GM18505 (cell line): ENCODE data around the gene NFIX.

Experiments used
- ATAC-seq: cut with Tn5 transposase; IDR thresholded peaks from one replicate; pipeline ENCODE4 v1.9.1; 2021; ENCODE audit not compliant: unreplicated experiment
- POLR2A ChIP-seq: IDR thresholded peaks from 4 replicates; pipeline ENCODE4 v1.6.1; 2011; ENCODE audit warnings: borderline replicate concordance; ENCODE audit not compliant: insufficient read depth, insufficient read length; ENCODE audit errors: extremely low read depth

Gene NFIX

DNA sequence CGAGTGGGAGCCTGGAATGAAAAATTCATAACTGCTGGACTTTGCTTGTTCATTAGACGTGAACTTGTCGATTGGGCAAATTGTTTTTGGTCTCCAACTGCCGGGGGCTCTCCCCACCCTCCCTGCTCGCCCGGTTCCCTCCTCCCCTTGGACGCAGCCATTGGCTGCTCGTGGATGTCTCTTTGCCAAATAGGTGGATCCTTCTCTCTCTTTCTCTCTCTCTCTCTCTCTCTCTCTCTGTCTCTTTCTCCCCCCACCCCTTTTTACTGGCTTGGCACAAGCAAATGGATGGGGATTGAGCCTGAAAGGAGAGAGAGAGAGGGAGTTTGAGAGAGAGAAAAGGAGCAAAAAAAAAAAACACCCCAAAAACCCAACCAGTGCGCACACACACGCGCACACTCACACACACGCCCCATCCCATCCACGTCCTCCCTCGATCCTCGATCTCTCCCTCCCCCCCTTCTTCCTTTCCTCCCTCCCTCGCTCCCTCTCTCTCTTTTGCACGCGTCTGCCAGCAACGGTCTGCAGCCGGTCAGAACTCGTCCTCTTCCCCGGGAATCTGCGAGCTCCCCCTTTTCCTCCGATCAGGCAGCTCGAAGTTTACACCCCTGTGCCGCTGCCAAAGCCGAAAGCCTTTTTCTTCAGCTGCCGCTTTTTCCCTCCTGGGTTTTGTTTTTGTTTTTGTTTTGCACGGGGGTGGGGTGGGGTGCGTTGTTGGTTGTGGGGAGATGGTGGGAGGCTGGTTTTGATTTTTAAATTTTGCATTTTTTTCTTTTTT lies 27.8 kb downstream of the NFIX start:
- TF ChIP-seq POLR2A, result no peak
- no peak for ATAC-seq

DNA sequence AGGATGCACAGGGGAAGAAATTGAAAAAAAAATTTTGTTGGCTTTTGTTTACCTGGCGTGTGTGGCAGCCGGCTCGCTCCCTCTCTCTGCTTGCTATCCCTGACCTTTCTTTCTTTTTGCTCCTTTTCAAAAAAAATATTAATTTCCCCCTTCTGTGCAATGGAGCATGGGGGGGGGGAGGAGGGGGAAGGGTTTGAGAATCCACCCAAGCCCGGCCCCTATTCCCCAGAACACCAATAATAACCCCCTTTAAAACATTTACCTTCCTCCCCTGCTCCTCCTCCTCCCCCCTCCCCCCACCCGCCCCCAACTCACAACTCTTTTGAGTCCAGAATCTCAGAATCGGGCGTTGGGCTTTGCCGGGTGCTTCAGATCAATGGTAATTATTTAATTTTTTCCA lies 28.4 kb downstream of the NFIX start:
- TF ChIP-seq POLR2A, result no peak
- no peak for ATAC-seq

DNA sequence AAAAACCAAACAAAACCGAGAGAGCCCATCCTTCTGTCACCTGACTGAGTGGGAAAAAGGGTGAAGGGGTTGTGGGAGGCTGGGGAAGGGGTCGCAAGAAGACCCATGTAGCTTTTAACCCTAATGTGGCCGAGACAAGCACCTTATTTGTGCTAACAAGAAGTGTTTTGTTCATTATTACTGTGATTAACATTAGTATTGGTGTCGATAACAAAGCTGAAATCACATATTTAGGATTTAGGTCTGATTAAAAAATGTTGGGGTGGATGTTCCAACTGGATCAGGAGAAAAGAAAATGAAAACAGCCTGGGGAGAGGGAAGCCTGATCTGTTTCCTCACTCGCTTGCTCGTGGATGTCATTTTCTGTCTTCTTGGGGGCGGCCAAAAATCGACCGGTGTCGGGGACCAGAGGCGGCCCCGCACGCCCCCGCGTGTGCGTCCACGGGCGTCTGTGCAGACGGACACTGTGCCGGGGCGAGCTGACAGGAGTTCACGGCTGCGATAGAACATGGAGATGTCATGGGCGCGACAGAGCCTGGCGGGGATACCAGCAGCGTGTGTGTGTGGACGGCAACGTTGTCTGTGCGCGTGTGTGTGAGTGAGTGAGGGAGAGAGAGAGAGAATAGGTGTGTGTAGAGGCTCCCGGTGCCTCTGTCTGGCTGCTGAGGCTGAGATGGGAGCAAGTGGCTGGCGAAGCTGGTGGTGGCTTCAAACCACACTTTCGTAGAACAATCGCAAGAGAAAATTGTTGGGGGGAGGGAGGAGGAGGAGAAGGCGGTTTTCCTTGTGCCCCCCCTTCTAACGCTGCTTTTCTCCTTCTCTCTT lies 29.1 kb downstream of the NFIX start:
- ATAC-seq, result no peak
- TF ChIP-seq POLR2A, result no peak

DNA sequence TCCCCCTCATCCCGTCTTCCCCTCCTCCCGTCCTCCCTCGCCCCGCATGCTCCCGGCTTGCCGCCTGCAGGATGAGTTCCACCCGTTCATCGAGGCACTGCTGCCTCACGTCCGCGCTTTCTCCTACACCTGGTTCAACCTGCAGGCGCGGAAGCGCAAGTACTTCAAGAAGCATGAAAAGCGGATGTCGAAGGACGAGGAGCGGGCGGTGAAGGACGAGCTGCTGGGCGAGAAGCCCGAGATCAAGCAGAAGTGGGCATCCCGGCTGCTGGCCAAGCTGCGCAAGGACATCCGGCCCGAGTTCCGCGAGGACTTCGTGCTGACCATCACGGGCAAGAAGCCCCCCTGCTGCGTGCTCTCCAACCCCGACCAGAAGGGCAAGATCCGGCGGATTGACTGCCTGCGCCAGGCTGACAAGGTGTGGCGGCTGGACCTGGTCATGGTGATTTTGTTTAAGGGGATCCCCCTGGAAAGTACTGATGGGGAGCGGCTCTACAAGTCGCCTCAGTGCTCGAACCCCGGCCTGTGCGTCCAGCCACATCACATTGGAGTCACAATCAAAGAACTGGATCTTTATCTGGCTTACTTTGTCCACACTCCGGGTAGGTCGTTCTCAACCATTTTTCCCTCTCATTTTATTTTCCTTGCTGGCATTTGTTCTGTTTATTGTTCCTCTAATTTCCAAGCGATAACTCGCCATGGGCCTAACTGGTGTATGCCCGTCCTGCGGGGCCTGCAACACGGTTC lies 29.8 kb downstream of the NFIX start:
- TF ChIP-seq POLR2A, result no peak
- ATAC-seq, result no peak

DNA sequence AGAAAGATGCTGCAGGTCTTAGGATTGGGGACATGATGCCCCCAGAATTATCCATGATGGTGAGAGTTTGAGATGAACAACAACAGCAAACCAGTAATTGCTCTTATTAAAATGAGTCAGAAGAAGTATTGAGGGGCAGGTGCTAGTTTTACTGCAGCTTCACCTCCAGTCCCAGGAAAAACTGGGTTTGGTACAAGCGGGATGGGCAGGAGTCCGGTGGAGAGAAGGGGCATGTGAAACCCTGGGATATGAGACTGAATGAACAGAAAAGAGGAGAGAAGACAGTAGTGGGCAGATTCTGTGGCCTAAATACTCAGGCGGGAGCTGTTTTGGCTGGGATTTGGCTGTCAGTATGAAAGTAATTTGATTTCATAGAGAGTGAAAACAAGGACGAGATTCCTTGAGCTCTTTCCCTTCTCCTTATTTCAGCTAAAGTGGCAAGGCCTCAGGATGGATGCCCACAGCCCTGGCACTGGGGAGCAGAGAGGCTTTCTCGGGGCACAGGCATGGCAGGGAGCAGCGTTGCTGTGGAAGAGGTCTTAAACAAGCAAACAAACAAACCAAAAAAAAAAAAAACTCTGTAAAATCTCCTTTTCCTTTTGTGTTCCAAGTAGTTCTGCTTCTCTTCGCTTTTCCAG lies 30.7 kb downstream of the NFIX start:
- no peak for TF ChIP-seq POLR2A
- no peak for ATAC-seq

DNA sequence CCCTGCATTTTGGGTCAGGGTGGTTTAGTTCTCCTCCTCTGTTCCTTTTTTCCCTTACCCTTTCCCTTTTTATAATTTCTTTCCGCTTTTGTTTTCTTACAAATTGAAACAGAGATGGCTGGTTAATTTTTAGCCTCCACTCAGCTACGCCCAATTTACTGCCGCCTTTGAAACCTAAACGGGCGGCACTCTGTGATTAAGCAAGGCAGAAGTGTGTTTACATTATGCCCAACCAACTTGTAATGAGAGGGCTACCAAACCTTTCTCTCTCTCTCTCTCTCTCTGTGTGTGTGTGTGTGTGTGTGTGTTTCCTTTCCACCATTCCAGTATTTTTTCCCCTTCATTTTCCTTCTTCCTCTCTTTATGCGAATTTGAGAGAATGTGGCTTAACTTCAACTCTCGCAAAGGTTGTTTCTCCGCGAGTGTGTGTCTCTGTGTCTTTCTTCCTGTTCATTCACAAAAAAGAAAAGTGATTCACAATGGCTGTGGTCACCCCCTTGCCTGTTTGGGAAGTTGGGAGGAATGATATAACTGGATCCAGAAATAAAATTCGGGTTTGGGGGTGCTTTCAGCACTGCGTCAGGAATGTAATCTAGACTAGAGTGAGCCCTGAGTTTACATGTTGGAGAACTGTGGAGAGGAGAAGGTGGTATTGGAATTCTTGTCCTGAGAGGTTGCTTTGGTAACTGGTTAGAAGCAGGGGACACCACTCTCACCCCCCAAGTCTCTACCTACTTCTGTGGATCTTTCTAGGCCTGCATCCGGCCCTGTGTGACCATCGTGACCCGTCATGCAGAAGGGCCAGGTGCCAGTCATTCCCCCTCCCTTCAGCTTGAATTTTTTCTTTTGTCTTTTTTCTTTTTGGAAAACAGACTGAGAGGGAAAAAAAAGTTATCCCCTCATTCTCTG lies 31.4 kb downstream of the NFIX start:
- ATAC-seq, result no peak
- TF ChIP-seq POLR2A, result no peak

DNA sequence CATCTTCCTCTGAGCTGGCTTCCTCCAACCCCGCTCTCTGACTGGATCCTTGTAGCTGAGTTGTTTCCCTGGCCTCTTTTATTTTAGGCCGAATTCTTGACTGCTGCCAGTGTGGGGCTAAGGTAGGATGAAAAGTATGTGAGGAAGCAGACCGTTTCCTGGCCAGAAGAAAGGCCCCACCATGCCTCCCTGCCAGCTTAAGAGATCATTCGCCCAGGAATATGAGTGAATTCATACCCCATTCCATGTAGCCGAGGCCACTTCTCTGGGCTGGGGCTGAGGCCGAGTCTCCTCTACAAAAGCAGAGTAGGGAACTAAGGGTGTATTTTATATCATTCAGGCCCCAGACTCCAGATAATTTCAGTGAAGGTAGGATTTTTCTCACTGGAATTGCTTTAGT lies 32.3 kb downstream of the NFIX start:
- TF ChIP-seq POLR2A, result no peak
- ATAC-seq, result no peak

DNA sequence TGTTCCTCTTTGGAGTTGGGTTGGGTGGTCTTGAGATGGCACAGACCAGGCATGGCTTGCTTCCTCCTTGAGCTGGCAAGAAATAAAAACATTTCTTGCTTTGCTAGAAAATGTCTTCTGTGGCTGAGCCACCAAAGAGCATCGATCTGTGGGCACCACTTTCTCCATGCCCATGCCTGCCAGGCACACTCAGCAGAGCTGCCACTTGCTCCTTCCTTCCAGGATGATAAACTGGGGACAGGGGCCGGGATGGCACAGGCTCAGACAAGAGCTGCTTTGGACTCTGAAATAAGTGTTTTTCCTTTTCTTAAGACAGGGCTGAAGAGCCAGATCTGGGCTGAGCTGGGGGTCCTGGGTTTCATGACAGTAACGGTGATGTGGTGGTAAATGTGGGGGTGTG lies 32.8 kb downstream of the NFIX start:
- ATAC-seq, result no peak
- no peak for TF ChIP-seq POLR2A

DNA sequence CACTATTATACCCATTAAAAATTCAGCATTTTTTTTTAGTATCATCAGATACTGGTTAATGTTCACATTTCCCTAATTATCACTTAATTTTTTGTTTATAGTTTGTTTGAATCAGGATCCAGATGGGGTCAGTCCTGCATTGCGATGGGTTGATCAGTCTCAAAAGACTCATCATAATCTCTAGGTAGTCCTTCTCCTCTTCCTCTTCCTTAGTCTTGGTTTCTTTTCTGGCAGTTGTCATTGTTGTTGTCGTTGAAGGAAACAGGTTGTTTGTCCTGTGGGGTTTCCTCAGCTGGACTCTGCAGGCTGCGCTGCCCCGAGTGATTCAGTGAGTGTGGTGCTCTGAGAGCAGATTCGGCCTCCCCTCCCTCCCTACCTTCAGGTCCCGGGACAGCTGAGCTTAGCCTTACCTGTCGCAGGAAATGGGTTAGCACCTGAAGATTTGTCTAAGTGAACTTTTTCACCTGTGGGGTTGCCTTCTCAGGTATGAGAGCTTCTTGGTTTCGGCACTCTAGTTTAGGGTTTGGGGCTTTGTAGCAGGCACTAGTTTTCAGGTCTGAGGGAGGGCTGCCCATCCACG lies 34.1 kb downstream of the NFIX start:
- no peak for ATAC-seq
- no peak for TF ChIP-seq POLR2A

DNA sequence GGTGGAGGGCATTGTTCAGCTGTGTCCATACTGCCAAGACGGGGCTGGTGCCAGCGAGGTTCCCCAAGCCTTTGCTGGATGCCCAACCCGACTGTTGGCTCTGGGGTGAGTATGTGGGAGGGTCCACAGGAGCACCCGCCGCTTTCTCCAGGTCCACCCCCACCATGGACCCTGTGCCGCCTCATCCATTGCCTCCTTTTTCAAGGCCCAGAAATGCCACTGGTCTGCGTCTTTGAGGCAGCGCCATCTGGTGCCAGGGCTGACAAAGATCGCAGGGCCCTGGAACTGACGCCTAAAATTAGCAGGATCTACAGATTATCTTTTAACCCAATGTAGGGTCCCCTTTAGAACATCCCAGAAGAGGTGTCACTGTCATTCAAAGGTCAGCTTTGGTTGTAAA lies 34.6 kb downstream of the NFIX start:
- TF ChIP-seq POLR2A, result no peak
- no peak for ATAC-seq

DNA sequence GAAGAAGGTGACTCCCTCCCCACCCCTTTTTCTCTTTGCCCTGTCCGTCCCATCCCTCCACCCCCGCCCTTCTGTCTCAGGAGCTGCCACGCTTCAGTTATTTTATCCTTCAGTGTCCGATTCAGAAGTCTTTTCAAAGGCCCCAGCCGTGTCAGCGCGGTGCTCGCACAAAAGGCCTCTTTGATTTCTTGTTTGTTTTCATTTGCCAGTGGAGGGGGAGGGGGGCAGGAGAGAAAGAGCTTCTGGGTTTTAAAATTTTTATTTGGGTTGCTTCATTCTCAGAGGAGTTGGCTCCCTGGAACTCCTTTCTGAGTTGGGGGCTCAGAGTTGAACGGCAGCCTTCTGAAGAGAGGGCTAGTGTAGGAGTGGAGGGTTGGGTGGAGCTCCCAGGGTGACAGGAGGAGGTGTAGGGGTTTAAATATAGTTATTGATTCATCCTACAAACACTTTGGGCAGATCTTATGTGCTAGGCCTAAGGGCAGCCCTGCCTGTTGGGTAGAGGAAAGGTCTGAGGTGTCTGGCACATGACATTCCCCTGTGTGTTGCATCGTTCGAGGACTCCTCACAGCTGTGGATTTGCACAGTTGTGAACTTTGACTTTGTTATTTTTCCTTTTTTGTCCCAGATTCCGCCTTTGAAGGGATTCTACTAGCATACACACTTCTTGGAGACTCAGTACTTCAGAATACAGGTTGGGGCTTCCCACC lies 36.8 kb downstream of the NFIX start:
- ATAC-seq, result no peak
- TF ChIP-seq POLR2A, result no peak
